HEK293T (cell line): ENCODE measurements around the gene XPNPEP1.
"Not testable (repeated sequence)": the region's sequence is repeated elsewhere in the genome, so short reads cannot be mapped to it uniquely, and the experiment has no call there.

Experiments
- CTCF ChIA-PET: fragments of 350-600 bp; formaldehyde crosslinking; extraction: SDS; loops from one replicate; lab custom pipeline; 2021; ENCODE audit warnings: antibody characterized with exemption, inconsistent platforms; lab: Yijun Ruan, JAX
- POLR2A ChIA-PET: fragments of 350-600 bp; formaldehyde crosslinking; extraction: SDS; loops from one replicate; lab custom pipeline; 2020; ENCODE audit warnings: antibody characterized with exemption, inconsistent platforms; lab: Yijun Ruan, JAX
- DNase-seq: peaks from one replicate; pipeline ENCODE4 v3.0.0; 2012; ENCODE audit warnings: mixed read lengths; ENCODE audit errors: extremely low spot score
- ARNT ChIP-seq: fragments of 450-650 bp; IDR thresholded peaks from 2 replicates; pipeline ENCODE4 v1.6.1; 2017; ENCODE audit warnings: mild to moderate bottlenecking
- BHLHE40 ChIP-seq: fragments of 450-650 bp; IDR thresholded peaks from 2 replicates; pipeline ENCODE4 v1.6.1; 2016; ENCODE audit warnings: mild to moderate bottlenecking, moderate library complexity, borderline replicate concordance
- CTBP1 ChIP-seq: fragments of 450-650 bp; IDR thresholded peaks from 2 replicates; pipeline ENCODE4 v1.6.1; 2016; ENCODE audit warnings: borderline replicate concordance
- ELF4 ChIP-seq: fragments of 450-650 bp; IDR thresholded peaks from 2 replicates; pipeline ENCODE4 v1.6.1; 2017; ENCODE audit warnings: antibody characterized with exemption
- FOXA1 ChIP-seq: fragments of 450-650 bp; IDR thresholded peaks from 2 replicates; pipeline ENCODE4 v1.6.1; 2016; ENCODE audit warnings: mild to moderate bottlenecking
- FOXK2 ChIP-seq: fragments of 450-650 bp; IDR thresholded peaks from 2 replicates; pipeline ENCODE4 v1.6.1; 2016; ENCODE audit warnings: mild to moderate bottlenecking
- FOXM1 ChIP-seq: fragments of 450-650 bp; IDR thresholded peaks from 2 replicates; pipeline ENCODE4 v1.6.1; 2017; ENCODE audit warnings: mild to moderate bottlenecking, borderline replicate concordance
- HDGF ChIP-seq: fragments of 450-650 bp; IDR thresholded peaks from 2 replicates; pipeline ENCODE4 v1.6.1; 2017; ENCODE audit warnings: antibody characterized with exemption, borderline replicate concordance
- L3MBTL2 ChIP-seq: fragments of 450-650 bp; conservative IDR thresholded peaks from 2 replicates; pipeline ENCODE4 v1.6.1; 2016; ENCODE audit warnings: mild to moderate bottlenecking
- LEF1 ChIP-seq: fragments of 450-650 bp; IDR thresholded peaks from 2 replicates; pipeline ENCODE4 v1.6.1; 2017; ENCODE audit warnings: mild to moderate bottlenecking, borderline replicate concordance
- NFRKB ChIP-seq: fragments of 450-650 bp; IDR thresholded peaks from 2 replicates; pipeline ENCODE4 v1.6.1; 2016; ENCODE audit warnings: mild to moderate bottlenecking, moderate library complexity
- PKNOX1 ChIP-seq: fragments of 450-650 bp; IDR thresholded peaks from 2 replicates; pipeline ENCODE4 v1.6.1; 2016
- SP1 ChIP-seq: fragments of 450-650 bp; IDR thresholded peaks from 2 replicates; pipeline ENCODE4 v1.6.1; 2017
- SUZ12 ChIP-seq: fragments of 450-650 bp; IDR thresholded peaks from 2 replicates; pipeline ENCODE4 v1.6.1; 2016; ENCODE audit warnings: mild to moderate bottlenecking
- TARDBP ChIP-seq: fragments of 450-650 bp; IDR thresholded peaks from 2 replicates; pipeline ENCODE4 v1.6.1; 2016
- ZNF384 ChIP-seq: fragments of 450-650 bp; IDR thresholded peaks from 2 replicates; pipeline ENCODE4 v1.6.1; 2016

XPNPEP1 gene

GRCh38 chr10:109920016-109920415, 3.3 kb downstream of the XPNPEP1 start:
- no peak for DNase-seq
- CTCF ChIA-PET = interaction anchor here (1.5 kb wide), 1 partner anchor 36 kb away, joined by 3 read pairs; no protein-coding TSS in a partner anchor
- POLR2A ChIA-PET = no interaction called here
- no peak for TF ChIP-seq L3MBTL2

- POLR2A ChIA-PET = no interaction called here
- CTCF ChIA-PET = interaction anchor here (0.6 to 1.5 kb wide), 2 partner anchors 35 to 79 kb away, joined by 3 read pairs; no protein-coding TSS in a partner anchor
- TF ChIP-seq NFRKB (no peak), ELF4 (no peak), FOXK2 (no peak), FOXA1 (no peak), CTBP1 (no peak), HDGF (no peak), SP1 (no peak), ARNT (no peak), BHLHE40 (no peak), ZNF384 (no peak), LEF1 (no peak), TARDBP (no peak), L3MBTL2 (no peak), PKNOX1 (no peak)
- DNase-seq = no peak
These were observed 4.1 kb downstream of the XPNPEP1 start for GRCh38 chr10:109919220-109919619.

GRCh38 chr10:109918707-109919106, 4.6 kb downstream of the XPNPEP1 start:
- POLR2A ChIA-PET, DNase-seq, CTCF ChIA-PET: not testable (repeated sequence)

- DNase-seq = no peak
- no peak for TF ChIP-seq FOXA1
- TF ChIP-seq ZNF384 = no peak
- TF ChIP-seq LEF1 = no peak
- no peak for TF ChIP-seq ARNT
- no peak for TF ChIP-seq HDGF
- TF ChIP-seq CTBP1 = no peak
- no peak for TF ChIP-seq FOXM1
- no peak for TF ChIP-seq FOXK2
- TF ChIP-seq ELF4 = no peak
- no peak for TF ChIP-seq L3MBTL2
- no peak for TF ChIP-seq TARDBP
- no peak for TF ChIP-seq PKNOX1
- TF ChIP-seq SUZ12 = no peak
- TF ChIP-seq SP1 = no peak
- TF ChIP-seq NFRKB = no peak
- ChIA-PET POLR2A (no interaction called here), CTCF (no interaction called here)
These were observed 7.7 kb downstream of the XPNPEP1 start for GRCh38 chr10:109915566-109915965.

- ChIA-PET POLR2A (no interaction called here), CTCF (no interaction called here)
- no peak for DNase-seq
- TF ChIP-seq ARNT = no peak
- TF ChIP-seq L3MBTL2 = no peak
- TF ChIP-seq HDGF = no peak
- no peak for TF ChIP-seq LEF1
- no peak for TF ChIP-seq FOXK2
- no peak for TF ChIP-seq BHLHE40
- no peak for TF ChIP-seq TARDBP
- TF ChIP-seq CTBP1 = no peak
- no peak for TF ChIP-seq FOXA1
- no peak for TF ChIP-seq PKNOX1
- TF ChIP-seq SP1 = no peak
- TF ChIP-seq NFRKB = no peak
- TF ChIP-seq SUZ12 = no peak
- no peak for TF ChIP-seq FOXM1
- TF ChIP-seq ELF4 = no peak
- TF ChIP-seq ZNF384 = no peak
These were observed 8.3 kb downstream of the XPNPEP1 start for GRCh38 chr10:109914966-109915365.

- TF ChIP-seq HDGF = no peak
- TF ChIP-seq SUZ12 = no peak
- TF ChIP-seq FOXM1 = no peak
- TF ChIP-seq ZNF384 = no peak
- TF ChIP-seq L3MBTL2 = no peak
- no peak for TF ChIP-seq ARNT
- no peak for TF ChIP-seq LEF1
- TF ChIP-seq TARDBP = no peak
- TF ChIP-seq ELF4 = no peak
- no peak for TF ChIP-seq BHLHE40
- TF ChIP-seq FOXK2 = no peak
- no peak for TF ChIP-seq FOXA1
- no peak for TF ChIP-seq CTBP1
- no peak for TF ChIP-seq SP1
- TF ChIP-seq NFRKB = no peak
- TF ChIP-seq PKNOX1 = no peak
- POLR2A ChIA-PET = no interaction called here
- DNase-seq = no peak
- CTCF ChIA-PET = no interaction called here
These were observed 9.9 kb downstream of the XPNPEP1 start for GRCh38 chr10:109913306-109913892.
